Kidney epithelial cell (primary cell): ENCODE results near the gene MRPL37. TPM values are rescaled to one million over a fixed set of nuclear protein-coding genes. Genes with fewer than 3 reads are reported as not detected.

ENCODE experiments used
- total RNA-seq: library from RNA; depleted of rRNA; stranded (reverse); fragments of >200 nt; gene quantifications from 2 replicates; pipeline ENCODE4 v1.2.3, GENCODE V29; 2015

The MRPL37 gene
- total RNA-seq, 1 donor from 2014 or later, result 124 TPM

Other genes with a start within 250 kb of the MRPL37 start
- not detected in 2 replicates for gene LDLRAD1, start 182.0 kb upstream of the MRPL37 start, total RNA-seq
- 126 and 138 TPM in 2 replicates for gene TMEM59, start 147.0 kb upstream of the MRPL37 start, total RNA-seq
- gene TCEANC2, start 146.6 kb upstream of the MRPL37 start, total RNA-seq, result 2.5 and 3.6 TPM in 2 replicates
- gene CDCP2, start 47.2 kb upstream of the MRPL37 start, total RNA-seq, result not detected in 2 replicates
- 6.5 and 6.6 TPM in 2 replicates for gene CYB5RL, start 137 bp upstream of the MRPL37 start, total RNA-seq
- 19.7 and 20.9 TPM in 2 replicates for gene SSBP3, start 206.2 kb downstream of the MRPL37 start, total RNA-seq